HG03439 (cell line): ENCODE data around the gene PCDH15.
"Not testable (repeated sequence)": the region's sequence is repeated elsewhere in the genome, so short reads cannot be mapped to it uniquely, and the experiment has no call there.

Experiments used
- ATAC-seq: cut with Tn5 transposase; IDR thresholded peaks from one replicate; pipeline ENCODE4 v1.9.1; 2021; ENCODE audit warnings: mild to moderate bottlenecking, moderate library complexity; ENCODE audit not compliant: unreplicated experiment

Gene PCDH15

DNA sequence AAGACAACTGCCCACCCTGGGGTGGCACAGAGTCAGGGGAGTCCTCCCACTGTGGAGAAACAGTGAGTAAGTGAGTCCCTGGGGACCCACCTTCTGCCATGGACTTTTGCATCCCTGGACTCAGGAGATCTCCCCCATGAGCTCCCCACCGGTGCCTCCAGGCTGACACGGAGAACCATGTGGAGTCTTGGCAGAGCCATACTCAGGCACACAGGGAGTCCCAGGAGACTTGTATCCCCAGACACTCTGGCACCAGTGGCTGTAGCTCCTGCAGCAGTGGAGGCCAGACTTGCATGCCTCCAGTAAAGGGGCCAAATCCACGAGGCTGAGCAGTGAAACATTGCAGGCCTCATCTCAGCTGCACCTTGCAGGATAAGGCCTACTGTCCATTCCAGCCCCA, 791.4 kb downstream of the PCDH15 start:
- ATAC-seq = no peak

GRCh38 chr10:54002077-54002476, 799.0 kb downstream of the PCDH15 start:
- ATAC-seq = no peak

DNA sequence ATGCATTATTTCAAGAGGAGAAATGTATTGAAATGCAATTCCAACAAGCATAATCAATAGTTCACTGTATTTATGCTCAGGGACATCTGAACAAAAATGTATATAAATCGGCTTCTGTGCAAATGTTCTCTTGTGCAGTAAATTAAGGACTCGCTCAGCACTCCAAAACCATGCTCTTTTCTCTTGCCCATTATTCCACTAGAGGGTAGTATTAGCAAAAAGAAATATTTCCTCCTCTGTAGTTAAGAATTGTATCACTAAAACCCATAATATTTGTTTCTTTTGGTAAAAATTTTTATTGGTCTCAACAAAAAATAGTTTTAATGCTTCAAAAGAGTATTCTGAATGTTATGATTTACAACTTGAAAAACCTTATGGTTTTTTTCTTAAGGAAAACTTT, 803.1 kb downstream of the PCDH15 start:
- no peak for ATAC-seq

DNA sequence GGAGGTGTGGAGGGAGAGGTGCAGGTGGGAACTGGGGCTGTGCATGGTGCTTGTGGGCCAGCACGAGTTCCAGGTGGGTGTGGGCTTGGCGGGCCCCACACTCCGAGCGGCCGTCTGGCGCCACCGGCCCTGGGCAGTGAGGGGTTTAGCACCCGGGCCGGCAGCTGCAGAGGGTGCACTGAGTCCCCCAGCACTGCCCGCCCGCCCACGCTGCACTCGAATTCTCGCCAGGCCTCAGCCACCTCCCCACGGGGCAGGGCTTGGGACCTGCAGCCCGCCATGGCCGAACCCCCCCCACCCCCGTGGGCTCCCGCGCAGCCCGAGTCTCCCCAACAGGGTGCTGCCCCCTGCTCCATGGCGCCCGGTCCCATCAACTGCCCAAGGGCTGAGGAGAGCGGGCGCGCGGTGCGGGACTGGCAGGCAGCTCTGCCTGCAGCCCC, 810.2 kb downstream of the PCDH15 start:
- ATAC-seq = no peak

GRCh38 chr10:53983431-53983830, 817.6 kb downstream of the PCDH15 start:
- ATAC-seq = no peak

DNA sequence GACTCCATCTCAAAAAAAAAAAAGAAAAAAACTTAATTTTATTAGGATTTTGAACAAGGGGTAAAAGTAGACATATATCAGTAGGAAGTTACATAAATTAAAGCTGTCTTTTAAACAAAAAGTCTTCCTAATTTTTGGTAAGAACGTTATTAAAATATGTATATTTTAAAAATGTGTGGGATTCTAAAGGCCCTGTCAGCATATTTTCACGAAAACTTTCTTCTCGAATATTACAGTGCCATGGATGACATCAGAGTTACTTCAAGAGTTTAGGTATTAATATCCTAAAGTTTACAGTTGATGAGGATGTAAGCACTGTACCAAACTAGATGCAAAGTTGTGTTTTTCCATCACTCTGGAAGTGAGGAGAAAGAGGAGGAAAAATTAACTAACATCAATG, 820.8 kb downstream of the PCDH15 start:
- ATAC-seq = no peak

DNA sequence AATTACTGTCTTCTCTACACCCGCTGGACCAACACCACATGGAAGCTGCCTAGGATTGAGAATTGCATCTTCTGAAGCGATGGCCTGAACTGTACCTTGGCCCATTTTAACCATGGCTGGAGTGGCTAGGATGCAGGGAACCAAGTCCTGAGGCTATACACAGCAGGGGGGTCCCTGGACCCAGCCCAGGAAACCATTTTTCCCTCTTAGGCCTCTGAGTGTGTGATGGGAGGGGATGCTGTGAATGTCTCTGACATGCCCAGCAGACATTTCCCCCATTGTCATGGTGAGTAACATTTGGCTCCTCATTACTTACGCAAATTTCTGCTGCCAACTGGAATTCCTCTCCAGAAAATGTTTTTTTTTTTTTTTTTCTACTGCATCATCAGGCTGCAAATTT, 822.7 kb downstream of the PCDH15 start:
- no peak for ATAC-seq

GRCh38 chr10:53977267-53977666, 823.8 kb downstream of the PCDH15 start:
- no peak for ATAC-seq

DNA sequence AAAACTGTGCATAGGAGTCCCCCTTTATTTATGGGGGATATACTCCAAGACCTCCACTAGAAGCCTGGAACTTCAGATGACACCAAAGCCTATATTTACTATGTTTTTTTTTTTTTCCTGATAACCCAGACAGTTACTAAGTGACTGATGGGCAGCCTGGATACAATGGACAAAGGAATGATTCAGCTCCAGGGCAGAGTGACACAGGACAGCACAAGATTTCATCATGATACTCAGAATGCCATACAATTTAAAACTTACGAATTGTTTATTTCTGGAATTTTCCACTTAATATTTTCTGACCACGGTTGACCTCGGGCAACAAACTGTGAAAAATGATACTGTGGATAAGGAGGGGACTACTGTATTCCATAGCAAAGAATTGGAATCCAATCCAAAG, 843.6 kb downstream of the PCDH15 start:
- ATAC-seq = no peak

DNA sequence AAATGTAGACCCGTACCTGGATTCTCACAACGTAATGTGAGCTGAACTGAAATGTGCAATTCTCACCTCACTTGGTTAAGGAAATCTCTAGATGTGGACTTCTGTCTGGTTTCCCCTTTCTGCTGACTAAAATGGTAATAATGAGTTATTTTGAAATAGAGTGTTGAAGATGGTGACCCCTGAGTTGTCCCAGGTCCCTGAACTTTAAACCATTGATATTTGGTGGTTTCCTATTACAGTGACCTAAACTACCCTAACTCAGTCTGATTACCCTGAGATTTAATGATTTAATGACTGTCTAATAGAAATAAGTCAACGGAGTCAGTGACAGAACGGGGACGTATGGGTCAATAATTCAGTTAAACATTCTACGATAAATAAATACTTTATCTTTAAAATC, 845.9 kb downstream of the PCDH15 start:
- ATAC-seq = no peak

DNA sequence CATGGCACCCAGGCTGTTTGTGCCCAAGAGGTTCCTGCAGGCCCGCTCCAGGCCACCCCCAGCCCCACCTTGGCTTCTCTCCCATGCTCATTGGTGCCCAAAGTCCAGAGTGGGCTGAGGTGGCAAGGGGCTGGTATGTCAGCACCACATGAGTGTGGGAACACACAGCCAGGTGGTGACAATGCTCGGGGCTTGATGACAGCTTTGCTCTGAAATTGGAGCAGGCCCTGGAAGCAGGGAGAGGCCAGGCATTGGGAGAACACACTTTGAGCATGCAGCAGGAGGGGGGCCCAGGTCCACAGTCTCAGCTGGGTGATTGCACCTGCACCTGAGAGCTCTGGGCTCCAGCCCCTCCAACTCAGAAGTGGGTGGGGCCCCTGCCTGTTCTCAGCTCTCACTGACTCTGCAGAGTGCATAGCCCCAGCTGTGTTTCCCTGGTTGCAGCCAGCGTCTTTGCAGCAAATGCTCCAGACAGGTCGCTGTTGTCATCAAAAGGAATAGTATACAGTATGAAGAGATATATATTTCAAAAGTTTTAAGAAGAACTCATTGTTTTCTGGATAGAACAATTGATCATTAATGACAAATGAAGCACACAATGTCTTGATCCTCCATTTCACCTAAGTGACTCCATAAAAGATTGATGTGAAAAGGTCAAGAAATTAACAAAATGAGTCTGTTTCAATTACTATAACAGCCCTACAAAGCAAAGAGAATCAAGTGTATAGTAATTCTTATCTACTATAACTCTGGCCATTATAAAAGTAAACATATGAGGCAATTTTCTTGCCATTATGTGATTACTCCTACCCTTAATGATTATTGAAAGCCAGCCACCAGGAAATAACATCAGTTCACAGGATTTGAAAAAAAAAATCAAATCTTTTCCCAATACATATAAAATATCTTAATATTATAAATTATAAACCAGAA, 848.1 kb downstream of the PCDH15 start:
- no peak for ATAC-seq

DNA sequence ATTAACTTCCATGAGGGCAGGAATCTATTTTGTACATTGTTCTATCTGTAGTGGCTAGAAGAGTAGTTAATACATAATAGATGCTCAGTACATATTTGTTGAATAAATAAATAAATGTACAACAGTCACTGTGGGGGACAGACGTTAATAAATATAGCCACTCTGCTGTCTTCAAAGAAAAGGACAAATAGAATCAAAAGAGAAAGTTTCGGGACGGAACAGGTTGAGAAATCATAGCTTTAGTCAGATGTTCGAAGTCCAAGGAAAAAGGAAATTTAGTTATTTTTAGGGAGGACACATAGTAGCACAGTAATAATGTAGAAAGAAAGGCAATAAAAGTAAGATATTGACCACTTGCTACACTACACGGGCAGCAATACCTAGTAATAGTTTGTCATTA, 861.4 kb downstream of the PCDH15 start:
- ATAC-seq = no peak

- no peak for ATAC-seq
Observed at GRCh38 chr10:53930648-53931047, 870.4 kb downstream of the PCDH15 start.

DNA sequence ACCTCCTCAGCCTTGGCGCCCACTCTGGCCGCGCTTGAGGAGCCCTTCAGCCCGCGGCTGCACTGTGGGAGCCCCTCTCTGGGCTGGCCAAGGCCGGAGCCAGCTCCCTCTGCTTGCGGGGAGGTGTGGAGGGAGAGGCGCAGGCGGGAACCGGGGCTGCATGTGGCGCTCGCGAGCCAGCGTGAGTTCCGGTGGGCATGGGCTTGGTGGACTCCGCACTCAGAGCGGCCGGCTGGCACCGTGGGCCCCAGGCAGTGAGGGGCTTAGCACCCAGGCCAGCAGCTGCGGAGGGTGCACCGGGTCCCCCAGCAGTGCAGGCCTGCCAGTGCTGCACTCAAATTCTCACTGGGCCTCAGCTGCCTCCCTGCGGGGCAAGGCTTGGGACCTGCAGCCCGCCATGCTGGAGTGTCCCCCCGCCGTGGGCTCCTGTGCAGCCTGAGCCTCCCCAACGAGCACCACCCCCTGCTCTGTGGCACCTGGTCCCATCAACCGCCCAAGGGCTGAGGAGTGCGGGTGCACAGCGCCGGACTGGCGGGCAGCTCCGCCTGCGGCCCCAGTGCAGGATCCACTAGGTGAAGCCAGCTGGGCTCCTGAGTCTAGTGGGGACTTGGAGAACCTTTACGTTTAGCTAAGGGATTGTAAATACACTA, 876.9 kb downstream of the PCDH15 start:
- ATAC-seq = not testable (repeated sequence)

- no peak for ATAC-seq
Observed at GRCh38 chr10:53918755-53919154, 882.3 kb downstream of the PCDH15 start.

- ATAC-seq = no peak
Observed at GRCh38 chr10:53909791-53910190, 891.2 kb downstream of the PCDH15 start.

DNA sequence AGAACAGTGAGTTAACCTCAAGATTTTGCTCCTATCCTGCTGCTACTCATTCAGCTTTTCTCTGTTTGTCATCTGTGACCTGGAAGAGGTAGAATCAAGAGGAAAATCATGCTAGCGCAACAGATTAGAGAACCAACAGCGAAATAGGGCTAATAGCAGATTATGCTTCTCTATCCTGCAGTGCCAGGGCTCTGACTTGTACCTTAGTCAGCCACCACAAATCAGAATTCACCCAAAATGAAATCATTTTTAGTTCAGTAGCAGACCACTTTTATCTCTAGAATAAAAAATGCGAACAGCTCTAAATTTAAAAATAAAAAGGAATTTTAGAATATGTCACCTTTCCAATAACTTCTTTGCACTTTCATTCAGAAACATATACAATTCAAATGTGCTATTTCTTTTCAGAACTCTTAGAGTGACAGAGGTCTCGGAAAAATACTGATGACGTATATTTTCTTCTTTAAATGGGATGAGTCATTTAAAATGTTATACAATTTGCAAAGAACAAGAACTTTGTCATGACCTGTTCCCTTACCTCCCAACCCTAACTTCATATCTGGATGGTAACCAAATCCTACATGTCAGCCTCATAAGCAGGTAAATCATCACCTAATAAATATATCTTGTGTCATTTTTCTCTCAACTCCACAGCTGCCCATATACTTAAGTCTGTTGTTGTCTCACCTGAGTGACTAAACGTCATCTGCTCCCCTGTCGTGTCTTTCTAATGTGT, 896.4 kb downstream of the PCDH15 start:
- no peak for ATAC-seq

DNA sequence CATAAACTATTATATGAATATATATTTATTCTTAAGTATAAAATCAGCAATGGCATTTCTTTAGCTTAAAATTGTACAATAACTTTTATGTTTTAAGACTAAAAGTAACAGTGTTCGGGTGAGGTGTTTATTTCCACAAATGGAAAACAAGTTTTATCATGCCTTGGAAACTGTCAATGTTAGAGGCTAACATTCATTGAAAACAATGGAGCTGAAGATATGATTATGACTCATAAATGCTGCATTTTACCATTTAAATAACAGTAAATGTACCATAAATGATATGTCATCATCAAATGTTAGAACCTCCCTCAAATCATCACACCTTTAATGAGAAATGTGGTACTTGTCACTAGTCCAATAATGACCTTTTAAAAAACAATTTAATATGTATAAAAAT, 897.3 kb downstream of the PCDH15 start:
- no peak for ATAC-seq

GRCh38 chr10:53899463-53900160, 901.4 kb downstream of the PCDH15 start:
- no peak for ATAC-seq

- no peak for ATAC-seq
Observed at GRCh38 chr10:53898532-53898931, 902.5 kb downstream of the PCDH15 start.

GRCh38 chr10:53894145-53894544, 906.9 kb downstream of the PCDH15 start:
- no peak for ATAC-seq
